Gastrocnemius medialis (tissue), 4 donors: ENCODE data around the gene SH3GL3. TPM values are rescaled to one million over a fixed set of nuclear protein-coding genes. Genes with fewer than 3 reads are reported as not detected.

Experiments used
- ATAC-seq, 2 donors: fragments of 150-250 bp; one replicate each; pipeline ENCODE4 v1.9.1; 2016
- DNase-seq, 2 donors: peaks; one replicate each; pipeline ENCODE4 v3.0.0-alpha.2; 2019
- H3K27ac ChIP-seq, 4 donors: fragments of 200-600 bp; sonication (generic); 1 replicate in 1 of 4; 2 replicates in 3 of 4; pipeline ENCODE4 v1.5.1; 2016 to 2018; ENCODE audit warnings: mild to moderate bottlenecking in 2 of 4, moderate library complexity in 1 of 4
- H3K27me3 ChIP-seq, 3 donors: fragments of 200-600 bp; sonication (generic) in 2 of 3; 1 replicate in 1 of 3; 2 replicates in 2 of 3; pipeline versions ENCODE4 v1.5.1 to v1.6.0; 2016 to 2019; ENCODE audit warnings: mild to moderate bottlenecking in 1 of 3, moderate library complexity in 1 of 3
- H3K36me3 ChIP-seq, 2 donors: fragments of 200-600 bp; sonication (generic) in 1 of 2; one replicate each; pipeline ENCODE4 v1.5.1; 2017 to 2018
- H3K4me1 ChIP-seq, 2 donors: fragments of 200-600 bp; sonication (generic) in 1 of 2; one replicate each; pipeline ENCODE4 v1.5.1; 2016 to 2017; ENCODE audit warnings: mild to moderate bottlenecking in 2 of 2
- H3K4me3 ChIP-seq, 4 donors: fragments of 200-600 bp; sonication (generic) in 3 of 4; 1 replicate in 1 of 4; 2 replicates in 3 of 4; pipeline ENCODE4 v1.5.1; 2016 to 2019; ENCODE audit warnings: mild to moderate bottlenecking in 2 of 4
- H3K9me3 ChIP-seq, 3 donors: fragments of 200-600 bp; sonication (generic) in 2 of 3; 1 replicate in 1 of 3; 2 replicates in 2 of 3; pipeline ENCODE4 v1.5.1; 2016 to 2019
- POLR2A ChIP-seq, 2 donors: fragments of 450-650 bp; IDR thresholded peaks; one replicate each; pipeline ENCODE4 v1.6.1; 2017; ENCODE audit warnings: antibody characterized with exemption in 2 of 2, mild to moderate bottlenecking in 2 of 2, moderate library complexity in 2 of 2
- in situ Hi-C, 4 donors: fragments of 200-750 bp; cut with MboI; loops; one replicate each; pipeline versions ENCODE4 v1.15.0 to v1.8.0; 2017; ENCODE audit warnings: low sequenced_read_pairs in 4 of 4
- intact Hi-C: fragments of 100-400 bp; cut with DNase I; formaldehyde crosslinking; loops from one replicate; pipeline ENCODE4 v1.15.1; 2023; ENCODE audit warnings: low total_unique reads
- total RNA-seq, 4 donors: library from RNA; depleted of rRNA; stranded (reverse); fragments of >200 nt; gene quantifications; one replicate each; pipeline versions ENCODE4 v1.1.0 to v1.2.3, GENCODE V29; 2016
- TF ChIP-seq, protein P1 (sequence below), 5 experiments: fragments of 450-650 bp in 3 of 5; fragments of 200-600 bp in 2 of 5; sonication (generic) in 2 of 5; IDR thresholded peaks in 4 of 5; conservative IDR thresholded peaks in 1 of 5; 1 replicate in 4 of 5; 2 replicates in 1 of 5; pipeline ENCODE4 v1.5.1; 2016 to 2019; ENCODE audit warnings: antibody characterized with exemption in 5 of 5, mild to moderate bottlenecking in 3 of 5, moderate library complexity in 3 of 5

SH3GL3 gene
- total RNA-seq, 4 donors from 2014 or later, result not detected

DNA sequence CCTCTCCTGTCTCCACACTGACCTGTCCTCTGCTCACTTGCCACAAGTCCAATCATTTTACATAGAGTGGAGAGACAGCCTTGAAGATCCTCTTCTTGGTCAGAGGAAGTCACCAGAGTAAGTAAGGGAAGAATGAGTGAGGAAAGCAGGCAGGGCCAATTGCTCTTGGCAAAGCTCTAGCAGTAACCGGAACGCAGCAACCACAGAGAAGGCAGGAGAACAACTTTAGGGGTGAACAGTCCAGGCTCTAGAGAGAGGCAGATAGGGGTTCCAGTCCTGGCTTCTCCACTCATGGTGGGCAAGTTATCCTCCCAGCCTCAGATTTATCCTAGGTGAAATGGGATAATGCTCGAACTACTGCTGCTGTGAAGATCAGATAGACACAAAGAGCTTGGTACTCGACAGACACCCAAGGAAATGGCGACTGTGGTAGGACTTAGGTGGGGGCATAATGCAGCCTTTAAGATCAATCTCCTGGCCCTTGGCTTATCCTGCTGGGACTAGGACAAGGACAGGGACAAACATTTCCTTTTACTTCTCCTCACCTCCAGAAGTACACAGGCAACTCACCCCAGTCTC lies 205.6 kb downstream of the SH3GL3 start:
- no peaks in the 10 kb centered on the region for H3K4me1 ChIP-seq
- peak overlapping the region in 2 of 4 donors; percentile 29 to 52 for H3K27ac ChIP-seq
- DNase-seq (no peak), ATAC-seq (no peak)
- in situ Hi-C loops (no loop called here), intact Hi-C loops (loop anchor here (10.0 kb wide), 1 partner anchor 92 kb away; no protein-coding TSS in a partner anchor)
- no peaks in the 10 kb centered on the region for H3K36me3 ChIP-seq
- no peak overlapping the region for H3K4me3 ChIP-seq
- no peaks in the 10 kb centered on the region for H3K9me3 ChIP-seq
- peaks cover 9 to 26% (median 24%) of the 10 kb centered on the region in 3 donors for H3K27me3 ChIP-seq
- TF ChIP-seq, protein P1, sequence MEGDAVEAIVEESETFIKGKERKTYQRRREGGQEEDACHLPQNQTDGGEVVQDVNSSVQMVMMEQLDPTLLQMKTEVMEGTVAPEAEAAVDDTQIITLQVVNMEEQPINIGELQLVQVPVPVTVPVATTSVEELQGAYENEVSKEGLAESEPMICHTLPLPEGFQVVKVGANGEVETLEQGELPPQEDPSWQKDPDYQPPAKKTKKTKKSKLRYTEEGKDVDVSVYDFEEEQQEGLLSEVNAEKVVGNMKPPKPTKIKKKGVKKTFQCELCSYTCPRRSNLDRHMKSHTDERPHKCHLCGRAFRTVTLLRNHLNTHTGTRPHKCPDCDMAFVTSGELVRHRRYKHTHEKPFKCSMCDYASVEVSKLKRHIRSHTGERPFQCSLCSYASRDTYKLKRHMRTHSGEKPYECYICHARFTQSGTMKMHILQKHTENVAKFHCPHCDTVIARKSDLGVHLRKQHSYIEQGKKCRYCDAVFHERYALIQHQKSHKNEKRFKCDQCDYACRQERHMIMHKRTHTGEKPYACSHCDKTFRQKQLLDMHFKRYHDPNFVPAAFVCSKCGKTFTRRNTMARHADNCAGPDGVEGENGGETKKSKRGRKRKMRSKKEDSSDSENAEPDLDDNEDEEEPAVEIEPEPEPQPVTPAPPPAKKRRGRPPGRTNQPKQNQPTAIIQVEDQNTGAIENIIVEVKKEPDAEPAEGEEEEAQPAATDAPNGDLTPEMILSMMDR (IDR thresholded peaks at IDR 0.05 in 4 of 5, conservative IDR thresholded peaks at IDR 0.05 in 1 of 5), result no peak
- no peak for TF ChIP-seq POLR2A (IDR thresholded peaks at IDR 0.05)

DNA sequence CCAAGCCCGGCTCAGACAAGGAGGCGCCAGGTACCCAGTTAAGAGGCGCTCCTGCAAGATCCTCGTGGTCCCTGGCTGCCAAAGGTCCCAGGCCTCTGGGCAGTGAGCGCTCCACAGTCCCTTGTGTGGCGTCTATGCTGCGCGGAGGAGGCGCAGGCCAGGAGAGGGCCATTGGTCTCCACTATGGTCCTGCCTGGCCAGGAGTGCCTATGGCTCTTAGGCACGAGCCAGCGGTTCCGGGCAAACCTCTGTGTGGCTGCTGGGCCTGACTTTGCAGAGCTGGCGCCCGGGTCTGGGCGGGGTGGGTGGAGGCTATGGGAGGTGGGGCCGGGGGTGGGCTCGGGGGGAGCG lies 206.1 kb downstream of the SH3GL3 start:
- TF ChIP-seq, protein P1 (IDR thresholded peaks at IDR 0.05 in 4 of 5, conservative IDR thresholded peaks at IDR 0.05 in 1 of 5), result no peak
- TF ChIP-seq POLR2A (IDR thresholded peaks at IDR 0.05), result no peak
- no peaks in the 10 kb centered on the region for H3K4me1 ChIP-seq
- H3K36me3 ChIP-seq, result no peaks in the 10 kb centered on the region
- peaks cover 9 to 26% (median 24%) of the 10 kb centered on the region in 3 donors for H3K27me3 ChIP-seq
- peak overlapping the region; percentile 21 to 52 (median 28) for H3K27ac ChIP-seq
- intact Hi-C loops, result loop anchor here (10.0 kb wide), 1 partner anchor 92 kb away; no protein-coding TSS in a partner anchor
- no peaks in the 10 kb centered on the region for H3K9me3 ChIP-seq
- DNase-seq, result no peak
- no peak for ATAC-seq
- in situ Hi-C loops, result no loop called here
- peak overlapping the region in 1 of 4 donors; percentile 57 for H3K4me3 ChIP-seq

DNA sequence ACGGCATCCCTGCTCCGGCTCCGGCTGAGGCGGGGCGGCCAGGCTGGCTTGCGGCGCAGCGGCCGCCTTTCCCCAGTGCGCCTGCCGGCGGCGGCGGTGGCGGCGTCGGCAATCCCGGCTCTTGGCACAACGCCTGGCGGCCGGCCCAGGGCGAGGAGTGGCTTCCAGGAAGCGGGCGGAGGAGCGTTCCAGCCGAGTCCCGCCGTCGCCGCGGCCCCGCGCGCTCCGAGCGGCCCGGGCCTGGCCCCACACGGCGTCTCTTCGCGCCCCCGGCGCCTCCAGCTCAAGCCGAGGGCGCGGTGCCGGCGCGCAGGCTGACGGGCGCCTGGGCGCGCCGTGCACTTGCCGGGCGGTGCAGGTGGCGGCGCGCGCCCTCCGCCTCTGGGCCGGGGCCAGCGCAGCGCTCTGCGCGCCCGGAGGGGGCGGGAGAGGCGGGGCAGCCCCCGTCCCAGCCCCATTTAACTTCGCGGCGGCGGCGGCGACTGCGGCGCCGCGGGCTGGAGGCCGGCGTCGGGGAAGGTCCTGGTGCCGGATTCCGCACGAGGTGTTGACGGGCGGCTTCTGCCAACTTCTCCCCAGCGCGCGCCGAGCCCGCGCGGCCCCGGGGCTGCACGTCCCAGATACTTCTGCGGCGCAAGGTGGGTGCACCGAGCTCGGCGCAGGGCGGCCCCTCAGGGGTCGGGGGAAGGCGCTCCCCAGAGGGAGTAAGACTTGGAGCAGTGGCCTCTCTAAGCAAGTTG lies 206.7 kb downstream of the SH3GL3 start, which contains the start of gene ADAMTSL3:
Gene ADAMTSL3, plus strand, starts transcription at position 485 of the 740 bp plus-strand sequence. CDS start 1,639 bp downstream, outside the sequence.
- Histone ChIP-seq H3K27ac (peak within 1 kb of the TSS; percentile 45 to 62 (median 56)), H3K27me3 (peaks cover 9 to 26% (median 24%) of the 10 kb centered on the region in 3 donors), H3K36me3 (no peaks in the 10 kb centered on the region), H3K9me3 (no peaks in the 10 kb centered on the region), H3K4me1 (no peaks in the 10 kb centered on the region), H3K4me3 (peak within 1 kb of the TSS; percentile 49 to 57 (median 50))
- DNase-seq (peak in 1 of 2 donors; percentile 33), ATAC-seq (peak; percentile 57 to 61)
- intact Hi-C loops (loop anchor here (10.0 kb wide), 1 partner anchor 91 kb away; no protein-coding TSS in a partner anchor), in situ Hi-C loops (no loop called here)
- TF ChIP-seq POLR2A (IDR thresholded peaks at IDR 0.05), result no peak
- TF ChIP-seq, protein P1 (IDR thresholded peaks at IDR 0.05 in 4 of 5, conservative IDR thresholded peaks at IDR 0.05 in 1 of 5), result no peak

DNA sequence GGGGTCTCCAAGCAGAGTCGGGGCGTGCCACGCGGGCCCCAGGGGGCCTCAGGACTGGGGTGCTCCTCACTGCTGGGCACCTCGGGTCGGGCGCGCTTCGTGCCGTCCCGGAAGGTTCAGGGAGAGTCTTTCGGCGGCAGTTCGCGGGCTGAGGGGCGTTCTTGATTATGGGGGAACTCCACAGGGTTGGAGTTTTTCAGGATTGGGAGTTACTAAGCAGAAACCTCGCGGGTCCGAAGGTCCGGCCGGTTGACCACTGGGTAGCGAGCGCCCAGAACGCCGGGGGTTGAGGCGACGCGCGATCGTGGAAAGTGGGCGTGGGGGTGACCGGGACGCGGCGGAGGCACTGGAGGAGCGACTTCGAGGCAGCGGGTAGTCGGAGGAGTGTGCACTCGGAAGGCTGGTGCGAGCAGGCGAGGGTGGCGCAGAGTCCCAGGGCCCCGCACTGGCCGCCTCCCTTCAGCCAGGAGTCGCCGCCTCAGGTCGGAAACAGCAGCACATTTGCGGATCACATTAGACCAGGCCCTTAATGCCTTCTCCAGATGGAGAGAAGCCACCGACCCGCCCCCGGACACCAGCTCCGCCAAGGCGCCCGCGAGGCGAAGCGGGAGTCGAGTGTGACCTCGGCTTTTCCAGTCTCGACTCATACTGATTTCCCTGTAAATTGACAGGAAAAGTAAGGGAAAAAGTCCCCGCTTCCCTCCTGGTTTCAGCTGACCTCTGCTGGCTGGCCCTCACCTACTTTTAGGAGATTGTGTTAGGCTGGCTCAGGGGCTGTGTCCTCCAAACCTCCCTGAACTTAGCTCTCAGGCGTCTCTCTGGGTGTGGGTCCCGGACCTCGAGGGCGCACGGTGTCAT lies 207.5 kb downstream of the SH3GL3 start:
- intact Hi-C loops, result loop anchor here (10.0 kb wide), 1 partner anchor 90 kb away; no protein-coding TSS in a partner anchor

More for the DNA sequence above, 207.5 kb downstream of the SH3GL3 start:
- H3K27ac ChIP-seq, result peak overlapping the region; percentile 45 to 62 (median 56)
- ATAC-seq (no peak), DNase-seq (no peak)
- TF ChIP-seq, protein P1 (IDR thresholded peaks at IDR 0.05 in 4 of 5, conservative IDR thresholded peaks at IDR 0.05 in 1 of 5), result no peak
- TF ChIP-seq POLR2A (IDR thresholded peaks at IDR 0.05), result no peak
- H3K4me1 ChIP-seq, result no peaks in the 10 kb centered on the region
- H3K36me3 ChIP-seq, result no peaks in the 10 kb centered on the region
- peak overlapping the region; percentile 49 to 57 (median 50) for H3K4me3 ChIP-seq
- no peaks in the 10 kb centered on the region for H3K9me3 ChIP-seq
- in situ Hi-C loops, result no loop called here
- peaks cover 9 to 26% (median 24%) of the 10 kb centered on the region in 3 donors for H3K27me3 ChIP-seq
